ENCODE measurements around the gene SPIN2A.
"Not testable (repeated sequence)": the region's sequence is repeated elsewhere in the genome, so short reads cannot be mapped to it uniquely, and the experiment has no call there.

Gene SPIN2A

GRCh38 chrX:57103489-57103888, 33.7 kb downstream of the SPIN2A start:
- in situ Hi-C loops (cut with MboI; ENCODE audit: low sequenced_read_pairs), result no loop called here

- in situ Hi-C loops (cut with MboI; ENCODE audit: low sequenced_read_pairs), result not testable (repeated sequence)
Measured at GRCh38 chrX:57102918-57103317, 34.3 kb downstream of the SPIN2A start.

Data from hTERT RPE-1 (cell line).